HepG2 (cell line): ENCODE measurements around the gene ATP6V0E1. TPM values are rescaled to one million over a fixed set of nuclear protein-coding genes. Genes with fewer than 3 reads are reported as not detected.
"Not testable (repeated sequence)": the region's sequence is repeated elsewhere in the genome, so short reads cannot be mapped to it uniquely, and the experiment has no call there.

Source experiments
- ATAC-seq: fragments of 200-7000 bp; cut with Tn5 transposase; 3 replicates; pipeline ENCODE4 v1.9.1; 2020; ENCODE audit warnings: mild to moderate bottlenecking, moderate library complexity
- BruUV-seq: library from RNA; stranded (reverse); fragments of 400-500 nt; replicated peaks from 2 replicates; lab custom pipeline; 2021; lab: Mats Ljungman, UMichigan
- CTCF ChIA-PET: fragments of 300-600 bp; formaldehyde crosslinking; extraction: SDS; loops from one replicate; lab custom pipeline; 2021; ENCODE audit warnings: low total read pairs, inconsistent platforms, low intra/inter-chr PET ratio; lab: Yijun Ruan, JAX
- POLR2A ChIA-PET: fragments of 350-600 bp; sonication (Branson Sonifier 250); formaldehyde crosslinking; loops from one replicate; lab custom pipeline; 2020; ENCODE audit warnings: antibody characterized with exemption, inconsistent platforms; lab: Yijun Ruan, JAX
- DNase-seq: peaks from one replicate; pipeline ENCODE4 v3.0.0-alpha.2; 2015; ENCODE audit warnings: low spot score
- FAIRE-seq: peaks from 3 replicates; lab custom pipeline; 2011; peaks lifted over from hg19 to GRCh38; lab: Jason Lieb, UNC
- H2AFZ ChIP-seq: one replicate; pipeline ENCODE4 v1.6.1; 2011; ENCODE audit warnings: low read length, inconsistent platforms
- H3K27ac ChIP-seq: fragments of 300-600 bp; 3 replicates; pipeline ENCODE4 v1.8.0; 2011; ENCODE audit warnings: mixed run types, mild to moderate bottlenecking, mixed read lengths, low read length, inconsistent platforms; ENCODE audit not compliant: insufficient read depth; ENCODE audit errors: extremely low read length
- H3K27me3 ChIP-seq, 2 experiments: fragments of 200-600 bp in 1 of 2; 2 replicates in 1 of 2; 3 replicates in 1 of 2; pipeline versions ENCODE4 v1.6.0 to v1.8.0; 2011; ENCODE audit warnings: low read length in 2 of 2, mild to moderate bottlenecking in 2 of 2, moderate library complexity in 2 of 2, inconsistent platforms in 1 of 2; ENCODE audit not compliant: insufficient read depth in 2 of 2, control insufficient read depth in 1 of 2
- H3K36me3 ChIP-seq, 2 experiments: fragments of 200-600 bp in 1 of 2; replicated peaks in 1 of 2; 2 replicates in 1 of 2; 3 replicates in 1 of 2; pipeline versions ENCODE4 v1.5.1 to v1.8.0; 2011; ENCODE audit warnings: low read length in 2 of 2, inconsistent platforms in 1 of 2; ENCODE audit not compliant: insufficient read depth in 2 of 2, control insufficient read depth in 1 of 2
- H3K4me1 ChIP-seq: 2 replicates; pipeline ENCODE4 v1.5.1; 2012; ENCODE audit warnings: low read length, inconsistent platforms; ENCODE audit not compliant: insufficient read depth
- H3K4me2 ChIP-seq: 2 replicates; pipeline ENCODE4 v1.6.0; 2011; ENCODE audit warnings: low read depth, low read length, inconsistent platforms
- H3K4me3 ChIP-seq, 3 experiments: fragments of 200-600 bp in 1 of 3; sonication (generic), shearing (Covaris generic) in 1 of 3; replicated peaks in 1 of 3; 2 replicates each; pipeline ENCODE4 v1.5.1; 2011 to 2016; ENCODE audit warnings: low read length in 3 of 3, inconsistent platforms in 2 of 3, low read depth in 2 of 3, mild to moderate bottlenecking in 2 of 3, control low read depth in 1 of 3, mixed read lengths in 1 of 3; ENCODE audit not compliant: insufficient read depth in 1 of 3
- H3K79me2 ChIP-seq: one replicate; pipeline ENCODE4 v1.6.1; 2011; ENCODE audit warnings: low read length, inconsistent platforms; ENCODE audit not compliant: insufficient read depth
- H3K9ac ChIP-seq: 2 replicates; pipeline ENCODE4 v1.6.0; 2011; ENCODE audit warnings: mild to moderate bottlenecking, low read depth, low read length, inconsistent platforms; ENCODE audit not compliant: insufficient read depth
- H3K9me3 ChIP-seq: 2 replicates; pipeline ENCODE4 v1.5.1; 2012; ENCODE audit warnings: mild to moderate bottlenecking, low read length
- H4K20me1 ChIP-seq: 2 replicates; pipeline ENCODE4 v1.6.0; 2011; ENCODE audit warnings: inconsistent platforms, mild to moderate bottlenecking, low read length, moderate library complexity; ENCODE audit not compliant: insufficient read depth
- TP53 ChIP-seq: sonication (generic); formaldehyde crosslinking; conservative IDR thresholded peaks from 2 replicates; pipeline ENCODE4 v1.4.0; 2020; ENCODE audit warnings: missing genetic modification reagents
- ZNF121 ChIP-seq: sonication (generic); formaldehyde crosslinking; IDR thresholded peaks from 2 replicates; pipeline ENCODE4 v1.5.0; 2020; ENCODE audit warnings: mild to moderate bottlenecking, missing genetic modification reagents
- WGBS: methylation state at CpG from one replicate; pipeline ENCODE4 v1.1.6; 2017; ENCODE audit warnings: low lambda C conversion rate; 5-methylcytosine and 5-hydroxymethylcytosine counted together
- in situ Hi-C: cut with HindIII; loops from 2 replicates; pipeline ENCODE4 v1.10.0; 2017; ENCODE audit warnings: low pct_unique_long_range_greater_than_20kb; ENCODE audit not compliant: extremely low pct_ligation_motif_present
- intact Hi-C: fragments of 100-400 bp; cut with micrococcal nuclease; formaldehyde crosslinking; loops from one replicate; pipeline ENCODE4 v1.10.0; 2022; ENCODE audit not compliant: unreplicated experiment
- polyA plus RNA-seq, 8 experiments: library from polyadenylated mRNA; depleted of rRNA in 3 of 8; stranded (reverse) in 7 of 8; unstranded in 1 of 8; fragments of >200 nt; fragmentation: Illumina TruSeq in 4 of 8; extraction: Trizol in 4 of 8; gene quantifications; 2 replicates each; pipeline versions ENCODE4 v1.2.1 to v1.2.3, GENCODE V29; 2011 to 2016; ENCODE audit warnings: low read depth in 4 of 8, missing spikeins in 1 of 8, mixed read lengths in 1 of 8; ENCODE audit not compliant: insufficient read depth in 1 of 8
- total RNA-seq, 5 experiments: library from RNA; depleted of rRNA; stranded (reverse); fragments of >200 nt; fragmentation: Illumina TruSeq; extraction: Trizol; gene quantifications; 2 replicates each; pipeline ENCODE4 v1.2.3, GENCODE V29; 2016; ENCODE audit warnings: low read depth in 1 of 5

The ATP6V0E1 gene
- total and polyA plus RNA-seq, 2 of the 13 experiments (the other 11 are each of a cell fraction or from before 2014, with no cell fraction given), result 143 to 215 TPM

DNA sequence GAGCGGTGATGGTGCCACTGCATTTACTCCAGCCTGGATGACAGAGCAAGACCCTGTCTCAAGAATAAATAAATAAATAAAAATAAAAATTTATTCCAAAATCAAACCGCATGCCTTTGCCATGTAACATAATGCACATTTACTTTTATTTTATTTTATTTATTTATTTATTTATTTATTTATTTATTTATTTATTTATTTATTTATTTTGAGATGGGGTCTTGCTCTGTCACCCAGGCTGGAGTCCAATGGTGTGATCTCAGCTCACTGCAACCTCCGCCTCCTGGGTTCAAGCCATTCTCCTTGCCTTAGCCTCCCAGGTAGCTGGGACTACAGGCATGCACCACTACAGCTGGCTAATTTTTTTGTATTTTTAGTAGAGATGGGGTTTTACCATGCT lies 48.5 kb downstream of the ATP6V0E1 start:
- peaks cover 11 to 25% of the 10 kb centered on the region in 2 experiments; a peak in 3 of 5 replicates for H3K36me3 ChIP-seq
- intact Hi-C loops, BruUV-seq, DNase-seq, H3K9me3 ChIP-seq, H3K4me2 ChIP-seq, POLR2A ChIA-PET, H4K20me1 ChIP-seq, H3K4me3 ChIP-seq, H2AFZ ChIP-seq, FAIRE-seq, H3K27me3 ChIP-seq, H3K9ac ChIP-seq, H3K27ac ChIP-seq, ATAC-seq, CTCF ChIA-PET, in situ Hi-C loops: not testable (repeated sequence)
- 96% methylated on average over 3 of the region's 3 CpGs for WGBS
- peaks cover 20% of the 10 kb centered on the region for H3K4me1 ChIP-seq
- H3K79me2 ChIP-seq, result peaks cover 12% of the 10 kb centered on the region

DNA sequence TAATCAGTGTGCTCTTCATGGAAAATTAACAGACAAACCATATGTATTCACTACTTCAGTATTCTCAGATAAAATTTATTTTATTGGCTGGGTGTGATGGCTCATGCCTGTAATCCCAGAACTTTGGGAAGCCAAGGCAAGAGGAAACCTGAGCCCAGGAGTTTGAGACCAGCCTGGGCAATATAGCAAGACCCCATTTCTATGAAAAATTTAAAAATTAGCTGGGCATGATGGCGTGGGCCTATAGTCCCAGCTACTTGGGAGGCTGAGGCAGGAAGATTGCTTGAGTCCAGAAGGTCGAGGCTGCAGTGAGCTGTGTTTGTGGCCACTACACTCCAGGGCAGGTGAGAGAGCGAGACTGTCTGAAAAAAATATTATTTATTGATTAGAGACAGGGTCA lies 49.2 kb downstream of the ATP6V0E1 start:
- in situ Hi-C loops, result no loop called here
- no peaks in the 10 kb centered on the region for H3K27me3 ChIP-seq
- intact Hi-C loops, result no loop called here
- no peak for TF ChIP-seq TP53 (CRISPR knock-in tag)
- peak; percentile 64 for TF ChIP-seq ZNF121 (CRISPR knock-in tag)
- no peak for DNase-seq
- no peak overlapping the region for H3K4me2 ChIP-seq
- no peaks in the 10 kb centered on the region for H3K9me3 ChIP-seq
- no peak overlapping the region for H3K4me3 ChIP-seq
- CTCF ChIA-PET, result no interaction called here
- peaks cover 20% of the 10 kb centered on the region for H3K4me1 ChIP-seq
- 98% methylated on average over 3 of the region's 3 CpGs for WGBS
- peaks cover 11 to 25% of the 10 kb centered on the region in 2 experiments; a peak in 3 of 5 replicates for H3K36me3 ChIP-seq
- no peak overlapping the region for H3K9ac ChIP-seq
- POLR2A ChIA-PET, result no interaction called here
- H3K27ac ChIP-seq, result no peak overlapping the region
- no peak for ATAC-seq
- no peak for FAIRE-seq
- H3K79me2 ChIP-seq, result peaks cover 12% of the 10 kb centered on the region
- H2AFZ ChIP-seq, result no peak overlapping the region
- no TSS peak for BruUV-seq
- H4K20me1 ChIP-seq, result 0 out of 2 replicates have a peak, but pooled peaks cover 5% of the 10 kb centered on the region
